GM21723 (cell line): Measurements from ENCODE around the gene DIAPH3.
A peak's percentile ranks its signal among the peaks of the same experiment; 100 is the strongest.

ENCODE experiments used
- ATAC-seq: cut with Tn5 transposase; IDR thresholded peaks from one replicate; pipeline ENCODE4 v1.9.1; 2021; ENCODE audit warnings: mild to moderate bottlenecking, moderate library complexity; ENCODE audit not compliant: unreplicated experiment

The DIAPH3 gene

GRCh38 chr13:59738921-59739320 lies 424.8 kb downstream of the DIAPH3 start:
- no peak for ATAC-seq

GRCh38 chr13:59734393-59734792 lies 429.3 kb downstream of the DIAPH3 start:
- ATAC-seq = peak; percentile 99

GRCh38 chr13:59733744-59734143 lies 430.0 kb downstream of the DIAPH3 start:
- ATAC-seq = no peak

- ATAC-seq = no peak
Observed at GRCh38 chr13:59730026-59730425, 433.7 kb downstream of the DIAPH3 start.

GRCh38 chr13:59728896-59729545 lies 434.7 kb downstream of the DIAPH3 start:
- no peak for ATAC-seq

- ATAC-seq = no peak
Observed at GRCh38 chr13:59721926-59722910, 441.5 kb downstream of the DIAPH3 start.

- no peak for ATAC-seq
Observed at GRCh38 chr13:59715611-59716010, 448.1 kb downstream of the DIAPH3 start.

- no peak for ATAC-seq
Observed at GRCh38 chr13:59710996-59711701, 452.6 kb downstream of the DIAPH3 start.

GRCh38 chr13:59710416-59710815 lies 453.3 kb downstream of the DIAPH3 start:
- no peak for ATAC-seq

- ATAC-seq = no peak
Observed at GRCh38 chr13:59706101-59706976, 457.4 kb downstream of the DIAPH3 start.

- no peak for ATAC-seq
Observed at GRCh38 chr13:59702269-59702668, 461.5 kb downstream of the DIAPH3 start.

- no peak for ATAC-seq
Observed at GRCh38 chr13:59701261-59701660, 462.5 kb downstream of the DIAPH3 start.

GRCh38 chr13:59700281-59700680 lies 463.4 kb downstream of the DIAPH3 start:
- no peak for ATAC-seq

GRCh38 chr13:59696271-59696670 lies 467.5 kb downstream of the DIAPH3 start:
- no peak for ATAC-seq

GRCh38 chr13:59691501-59692066 lies 472.1 kb downstream of the DIAPH3 start:
- ATAC-seq = no peak

- ATAC-seq = no peak
Observed at GRCh38 chr13:59690857-59691500, 472.7 kb downstream of the DIAPH3 start.

- ATAC-seq = no peak
Observed at GRCh38 chr13:59689057-59689456, 474.7 kb downstream of the DIAPH3 start.

GRCh38 chr13:59686798-59687394 lies 476.8 kb downstream of the DIAPH3 start:
- no peak for ATAC-seq

- ATAC-seq = no peak
Observed at GRCh38 chr13:59684105-59684504, 479.6 kb downstream of the DIAPH3 start.
